GM12875 (cell line): Measurements from ENCODE around the gene DNAJC15.
A peak's percentile ranks its signal among the peaks of the same experiment; 100 is the strongest.

ENCODE experiments used
- H3K4me3 ChIP-seq: one replicate; pipeline ENCODE4 v1.5.1; 2011; ENCODE audit warnings: low read depth, low read length, control low read depth
- CTCF ChIP-seq: IDR thresholded peaks from 2 replicates; pipeline ENCODE4 v1.5.1; 2011; ENCODE audit warnings: low read depth, mild to moderate bottlenecking, control low read depth, inconsistent platforms, low read length, moderate library complexity, borderline replicate concordance; ENCODE audit not compliant: insufficient read depth

Gene DNAJC15

DNA sequence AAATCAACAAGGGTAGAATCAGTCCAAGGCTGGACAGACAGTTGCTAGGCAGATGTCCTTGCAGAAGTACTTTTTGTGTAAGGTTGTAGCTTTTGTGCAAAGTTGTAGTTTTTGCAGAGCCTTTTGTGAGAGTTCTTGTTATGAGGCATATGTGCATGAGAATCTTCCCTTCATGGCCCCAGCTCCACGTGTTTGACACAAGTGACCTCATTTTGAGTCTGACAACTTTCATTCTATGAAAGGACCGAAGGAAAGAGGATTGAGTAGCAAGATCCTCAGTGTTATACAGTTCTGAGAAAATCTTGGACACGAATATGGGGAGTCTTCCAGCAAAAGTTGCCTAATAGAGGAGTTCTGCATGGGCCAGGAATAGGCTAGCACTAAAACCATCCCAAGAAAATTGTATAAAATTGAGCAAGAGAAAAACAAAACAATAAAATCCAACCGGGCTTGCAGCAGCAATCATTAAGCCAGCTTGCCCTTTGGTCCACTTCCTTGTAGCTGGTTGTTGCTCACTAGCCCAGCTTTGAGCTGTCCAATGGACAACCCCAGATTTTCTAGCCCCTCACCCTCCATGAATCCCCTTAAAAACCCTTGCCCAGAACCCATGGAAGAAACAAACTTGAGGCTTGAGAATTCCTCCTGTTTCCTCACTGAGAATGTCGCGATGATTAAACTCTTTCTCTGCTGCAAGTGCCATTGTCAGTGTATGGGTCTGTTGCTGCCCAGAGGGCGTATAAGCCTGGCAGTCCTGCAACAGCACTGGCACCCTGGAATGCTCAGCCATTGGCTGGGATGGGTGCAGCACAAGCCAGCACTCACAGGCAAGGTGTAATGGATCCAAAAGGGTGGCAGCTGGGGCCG lies 37.8 kb upstream of the DNAJC15 start:
- no peak for TF ChIP-seq CTCF
- no peak overlapping the region for H3K4me3 ChIP-seq

DNA sequence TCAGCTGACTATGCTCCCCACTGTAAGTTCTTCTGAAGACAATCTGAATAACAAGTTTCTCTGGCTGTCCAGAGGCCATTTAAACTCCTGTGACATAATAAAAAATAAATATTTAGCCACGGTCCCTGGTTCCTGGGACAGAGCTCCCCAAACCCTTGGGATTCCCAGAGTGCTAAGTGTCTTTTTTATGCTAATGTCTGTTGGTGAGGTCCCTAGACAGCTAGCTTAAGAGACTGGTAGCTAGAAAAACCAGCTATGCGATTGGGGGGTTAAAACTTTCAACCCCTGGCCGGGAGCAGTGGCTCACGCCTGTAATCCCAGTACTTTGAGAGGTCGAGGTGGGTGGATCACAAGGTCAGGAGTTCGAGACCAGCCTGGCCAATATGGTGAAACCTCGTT lies 37.2 kb upstream of the DNAJC15 start:
- no peak for TF ChIP-seq CTCF
- H3K4me3 ChIP-seq = no peak overlapping the region

DNA sequence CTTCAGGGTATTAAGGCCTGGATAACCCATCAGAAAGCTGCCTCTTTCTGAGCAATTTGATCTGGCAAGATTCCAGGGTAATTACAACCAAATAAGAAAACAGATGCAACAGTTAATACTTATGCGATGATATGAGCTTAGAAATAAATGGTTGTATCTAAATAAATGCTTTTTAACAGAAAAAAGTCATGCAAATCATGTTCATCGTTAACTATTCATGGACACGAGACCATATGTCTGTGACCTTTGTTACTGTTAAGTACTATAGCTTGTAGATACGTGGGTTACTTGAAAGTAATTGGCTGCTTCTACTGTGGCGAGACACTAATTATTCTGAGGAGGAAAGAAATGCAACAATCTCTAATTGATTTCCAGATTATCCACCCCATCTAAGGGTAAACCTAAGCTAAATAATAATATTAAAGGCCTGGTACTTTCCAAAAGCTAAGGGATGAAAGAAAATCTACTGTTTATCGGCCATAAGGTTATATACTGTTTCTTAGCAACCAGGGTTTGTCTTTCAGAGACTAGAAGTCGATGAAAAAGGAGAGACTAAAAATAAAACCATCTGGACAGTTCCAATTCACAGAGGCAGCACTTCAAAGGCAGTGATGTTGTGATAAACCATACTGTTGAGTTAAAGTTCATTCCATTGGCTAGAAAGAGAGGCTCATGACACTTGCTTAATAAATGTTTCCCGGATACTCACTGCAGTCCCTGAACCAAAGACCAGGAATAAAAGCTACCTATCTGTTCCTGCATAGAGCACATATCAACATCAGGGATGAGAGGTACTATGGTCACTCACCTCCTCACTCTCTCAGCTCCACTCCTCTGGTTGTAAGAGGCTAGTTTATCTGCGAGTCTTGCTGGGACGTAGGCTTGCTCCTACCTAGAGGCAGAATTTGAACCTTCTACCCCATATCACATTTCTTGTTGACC lies 32.8 kb upstream of the DNAJC15 start:
- H3K4me3 ChIP-seq = peak overlapping the region; percentile 73
- no peak for TF ChIP-seq CTCF

- H3K4me3 ChIP-seq = peak overlapping the region; percentile 73
These were observed 32.0 kb upstream of the DNAJC15 start for GRCh38 chr13:42991233-42991897.

GRCh38 chr13:42991898-42992763 lies 31.3 kb upstream of the DNAJC15 start, which contains the start of gene EPSTI1:
TSS of gene EPSTI1 (minus strand) at chr13:42992241. CDS start at chr13:42992165, 76 bp downstream.
- TF ChIP-seq CTCF = no peak
- H3K4me3 ChIP-seq = peak within 1 kb of the TSS; percentile 73

DNA sequence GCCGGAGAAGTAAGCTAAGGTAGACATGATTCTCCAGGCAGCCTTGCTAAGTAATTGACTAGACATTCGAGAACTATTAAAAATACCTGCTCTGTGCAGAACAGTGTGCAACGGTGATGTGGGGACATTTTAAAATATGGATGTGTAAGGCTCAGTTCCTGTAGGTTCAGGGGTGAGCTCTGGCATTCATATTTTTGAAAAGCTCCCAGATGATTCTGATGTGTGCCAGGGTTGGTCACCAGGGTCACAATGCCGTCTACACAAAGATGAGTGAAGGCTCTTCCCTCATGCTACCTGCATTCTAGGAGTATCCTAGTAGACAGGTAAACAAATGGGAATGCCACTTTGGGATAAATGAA lies 30.6 kb upstream of the DNAJC15 start:
- no peak for TF ChIP-seq CTCF
- H3K4me3 ChIP-seq = peak overlapping the region; percentile 73
